ENCODE results near the gene PIGP. TPM values are rescaled to one million over a fixed set of nuclear protein-coding genes. Genes with fewer than 3 reads are reported as not detected.

The PIGP gene
- total and polyA plus RNA-seq, 9 donors: 13.8 to 78.7 (median 21.0) TPM

DNA sequence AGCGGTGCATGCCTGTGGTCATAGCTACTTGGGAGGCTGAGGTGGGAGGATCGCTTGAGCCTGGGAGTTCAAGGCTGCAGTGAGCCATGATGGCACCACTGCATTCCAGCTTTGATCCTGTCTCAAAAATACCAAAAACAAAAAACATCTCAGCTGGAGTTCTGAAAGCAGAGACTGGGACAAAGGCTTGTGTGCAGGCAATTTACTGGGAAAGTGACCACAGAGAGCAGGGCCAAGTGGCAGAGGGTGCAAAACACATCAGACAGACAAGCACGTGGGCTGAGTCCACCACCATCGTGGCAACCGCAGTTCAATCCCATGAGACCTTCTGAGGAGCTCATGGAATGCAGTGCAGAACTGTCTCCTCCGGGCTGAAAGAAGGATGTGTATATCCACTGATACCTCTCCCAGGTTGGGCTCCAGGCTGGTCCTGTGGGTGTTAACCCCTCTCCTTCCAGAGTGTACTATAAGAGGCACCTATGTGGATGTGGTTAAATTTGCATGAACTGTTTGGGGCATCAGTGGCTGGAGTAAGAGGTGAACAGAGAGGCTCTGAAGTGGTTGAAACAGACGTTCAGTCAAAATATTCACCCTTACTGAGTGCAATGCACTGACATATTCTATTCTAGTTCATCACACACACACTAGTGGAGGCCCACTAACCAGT lies 10.8 kb downstream of the PIGP start:
- Histone ChIP-seq H3K27ac (no peak overlapping the region), H3K9me3 (no peaks in the 10 kb centered on the region), H3K4me1 (ENCODE audit: insufficient read depth) (peaks cover 7% of the 10 kb centered on the region), H3K27me3 (no peaks in the 10 kb centered on the region), H3K4me3 (no peak overlapping the region), H3K36me3 (no peaks in the 10 kb centered on the region)
- 3 to 44% (median 8%) methylated on average over 7 of the region's 7 CpGs for WGBS, 3 donors
- DNase-seq: peak in 1 of 5 donors; percentile 23
- intact Hi-C loops (cut with DNase I): no loop called here
- TF ChIP-seq POLR2A (IDR thresholded peaks at IDR 0.05) (no peak), EP300 (IDR thresholded peaks at IDR 0.05) (no peak)
- TF ChIP-seq, protein P1, sequence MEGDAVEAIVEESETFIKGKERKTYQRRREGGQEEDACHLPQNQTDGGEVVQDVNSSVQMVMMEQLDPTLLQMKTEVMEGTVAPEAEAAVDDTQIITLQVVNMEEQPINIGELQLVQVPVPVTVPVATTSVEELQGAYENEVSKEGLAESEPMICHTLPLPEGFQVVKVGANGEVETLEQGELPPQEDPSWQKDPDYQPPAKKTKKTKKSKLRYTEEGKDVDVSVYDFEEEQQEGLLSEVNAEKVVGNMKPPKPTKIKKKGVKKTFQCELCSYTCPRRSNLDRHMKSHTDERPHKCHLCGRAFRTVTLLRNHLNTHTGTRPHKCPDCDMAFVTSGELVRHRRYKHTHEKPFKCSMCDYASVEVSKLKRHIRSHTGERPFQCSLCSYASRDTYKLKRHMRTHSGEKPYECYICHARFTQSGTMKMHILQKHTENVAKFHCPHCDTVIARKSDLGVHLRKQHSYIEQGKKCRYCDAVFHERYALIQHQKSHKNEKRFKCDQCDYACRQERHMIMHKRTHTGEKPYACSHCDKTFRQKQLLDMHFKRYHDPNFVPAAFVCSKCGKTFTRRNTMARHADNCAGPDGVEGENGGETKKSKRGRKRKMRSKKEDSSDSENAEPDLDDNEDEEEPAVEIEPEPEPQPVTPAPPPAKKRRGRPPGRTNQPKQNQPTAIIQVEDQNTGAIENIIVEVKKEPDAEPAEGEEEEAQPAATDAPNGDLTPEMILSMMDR (IDR thresholded peaks at IDR 0.05): no peak

- peaks cover 7% of the 10 kb centered on the region for H3K4me1 ChIP-seq (ENCODE audit: insufficient read depth)
- intact Hi-C loops (cut with DNase I): no loop called here
- peak in 2 of 5 donors; percentile 22 to 29 for DNase-seq
- no peaks in the 10 kb centered on the region for H3K36me3 ChIP-seq
- no peaks in the 10 kb centered on the region for H3K9me3 ChIP-seq
- TF ChIP-seq EP300 (IDR thresholded peaks at IDR 0.05): no peak
- TF ChIP-seq, protein P1 (IDR thresholded peaks at IDR 0.05): no peak
- TF ChIP-seq POLR2A (IDR thresholded peaks at IDR 0.05): no peak
- no peak overlapping the region for H3K4me3 ChIP-seq
- 64 to 82% (median 67%) methylated on average over 1 of the region's 1 CpG for WGBS, 3 donors
- H3K27me3 ChIP-seq: no peaks in the 10 kb centered on the region
- no peak overlapping the region for H3K27ac ChIP-seq
These were observed 12.6 kb downstream of the PIGP start for GRCh38 chr21:37060296-37060695.

- peaks cover 7% of the 10 kb centered on the region for H3K4me1 ChIP-seq (ENCODE audit: insufficient read depth)
- intact Hi-C loops (cut with DNase I): no loop called here
- no peak overlapping the region for H3K4me3 ChIP-seq
- no peaks in the 10 kb centered on the region for H3K36me3 ChIP-seq
- no peaks in the 10 kb centered on the region for H3K27me3 ChIP-seq
- H3K27ac ChIP-seq: no peak overlapping the region
- DNase-seq: no peak
- H3K9me3 ChIP-seq: no peaks in the 10 kb centered on the region
- WGBS, 3 donors: 55 to 64% (median 62%) methylated on average over 5 of the region's 5 CpGs
- TF ChIP-seq POLR2A (IDR thresholded peaks at IDR 0.05) (no peak), EP300 (IDR thresholded peaks at IDR 0.05) (no peak)
- TF ChIP-seq, protein P1 (IDR thresholded peaks at IDR 0.05): no peak
These were observed 13.7 kb downstream of the PIGP start for GRCh38 chr21:37059181-37059580.

- TF ChIP-seq EP300 (IDR thresholded peaks at IDR 0.05) (no peak), POLR2A (IDR thresholded peaks at IDR 0.05) (no peak)
- TF ChIP-seq, protein P1 (IDR thresholded peaks at IDR 0.05): no peak
- Histone ChIP-seq H3K9me3 (no peaks in the 10 kb centered on the region), H3K27ac (no peak overlapping the region), H3K4me3 (no peak overlapping the region), H3K27me3 (no peaks in the 10 kb centered on the region), H3K36me3 (no peaks in the 10 kb centered on the region), H3K4me1 (ENCODE audit: insufficient read depth) (peaks cover 7% of the 10 kb centered on the region)
- 62 to 68% (median 65%) methylated on average over 2 of the region's 2 CpGs for WGBS, 3 donors
- intact Hi-C loops (cut with DNase I): no loop called here
- DNase-seq: no peak
These were observed 14.6 kb downstream of the PIGP start for GRCh38 chr21:37058261-37058660.

Data from ovary (tissue), 9 donors.